ENCODE measurements around the gene PPARD.
"Not testable (repeated sequence)": the region's sequence is repeated elsewhere in the genome, so short reads cannot be mapped to it uniquely, and the experiment has no call there.

Gene PPARD

GRCh38 chr6:35381132-35381531, 38.8 kb downstream of the PPARD start:
- DNase-seq (ENCODE audit: low read depth): no peak

GRCh38 chr6:35382015-35382414, 39.7 kb downstream of the PPARD start:
- no peak for DNase-seq (ENCODE audit: low read depth)

- no peak for DNase-seq (ENCODE audit: low read depth)
Observed at GRCh38 chr6:35385457-35386202, 43.3 kb downstream of the PPARD start.

- no peak for DNase-seq (ENCODE audit: low read depth)
Observed at GRCh38 chr6:35386989-35387388, 44.6 kb downstream of the PPARD start.

- DNase-seq (ENCODE audit: low read depth): no peak
Observed at GRCh38 chr6:35388030-35388429, 45.7 kb downstream of the PPARD start.

DNA sequence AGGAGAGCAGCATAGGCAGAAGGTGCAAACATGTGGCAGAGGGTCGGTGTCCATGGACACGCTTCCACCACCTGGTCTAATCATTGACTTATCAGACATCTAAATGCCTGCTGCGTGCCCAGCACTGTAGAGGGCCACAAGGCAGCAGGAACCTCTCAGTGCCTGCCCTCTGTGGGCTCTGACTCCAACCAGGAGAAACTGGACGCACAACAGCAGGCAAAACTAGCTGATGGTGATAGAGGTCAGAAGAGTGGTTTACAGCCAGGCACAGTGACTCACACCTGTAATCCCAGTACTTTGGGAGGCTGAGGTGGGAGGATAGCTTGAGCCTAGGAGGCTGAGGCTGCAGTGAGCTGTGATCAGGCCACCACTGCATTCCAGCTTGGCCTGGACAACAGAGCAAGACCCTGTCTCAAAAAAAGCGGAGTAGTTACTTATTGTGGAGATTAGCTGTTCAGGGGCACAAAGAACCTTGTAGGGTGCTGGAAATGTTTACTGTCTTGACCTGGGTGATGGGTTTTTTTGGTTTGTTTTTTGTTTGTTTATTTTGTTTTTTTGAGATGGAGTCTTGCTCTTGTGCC, 46.5 kb downstream of the PPARD start:
- DNase-seq (ENCODE audit: low read depth): no peak

- not testable (repeated sequence) for DNase-seq (ENCODE audit: low read depth)
Observed at GRCh38 chr6:35389386-35389785, 47.0 kb downstream of the PPARD start.

- no peak for DNase-seq (ENCODE audit: low read depth)
Observed at GRCh38 chr6:35391240-35391968, 49.0 kb downstream of the PPARD start.

GRCh38 chr6:35392111-35392702, 49.8 kb downstream of the PPARD start:
- DNase-seq (ENCODE audit: low read depth): no peak

- no peak for DNase-seq (ENCODE audit: low read depth)
Observed at GRCh38 chr6:35392773-35393672, 50.7 kb downstream of the PPARD start.

DNA sequence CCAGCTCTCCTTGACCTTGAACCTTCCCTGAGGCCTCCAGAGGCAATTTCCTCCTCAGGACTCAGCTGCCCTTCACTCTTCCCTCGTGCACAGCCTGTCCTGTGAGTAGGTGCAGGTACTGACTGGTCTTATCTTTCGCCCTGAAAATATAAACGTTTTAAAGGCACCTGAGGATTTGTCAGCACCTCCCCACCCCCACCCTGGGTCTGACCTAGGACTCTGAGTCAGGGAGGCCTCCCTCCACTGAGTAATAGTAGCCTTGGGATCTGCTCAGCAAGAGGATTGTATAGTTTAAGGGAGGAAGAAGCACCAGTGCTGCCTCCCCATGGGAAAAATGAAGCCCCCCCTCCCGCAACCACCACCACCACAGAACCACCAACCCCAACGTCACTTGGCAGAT, 54.6 kb downstream of the PPARD start:
- no peak for DNase-seq (ENCODE audit: low read depth)

GRCh38 chr6:35397806-35398418, 55.6 kb downstream of the PPARD start:
- no peak for DNase-seq (ENCODE audit: low read depth)

DNA sequence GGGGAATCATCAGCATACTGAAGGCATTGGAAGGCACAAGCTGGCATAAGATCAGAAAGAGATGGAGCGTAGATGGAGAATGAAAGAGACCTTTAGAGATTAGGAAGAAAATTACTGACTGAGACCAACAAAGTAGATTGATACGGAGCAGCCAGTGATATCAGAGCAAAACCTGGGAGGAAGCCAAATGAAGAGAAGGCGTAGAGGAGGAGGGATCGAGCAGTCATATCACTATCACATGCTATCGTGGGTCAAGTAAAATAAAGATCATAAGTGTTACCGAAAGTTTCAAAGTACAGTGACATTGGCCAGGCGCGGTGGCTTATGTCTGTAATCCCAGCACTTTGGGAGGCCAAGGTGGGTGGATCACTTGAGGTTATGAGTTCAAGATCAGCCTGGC, 56.2 kb downstream of the PPARD start:
- no peak for DNase-seq (ENCODE audit: low read depth)

DNA sequence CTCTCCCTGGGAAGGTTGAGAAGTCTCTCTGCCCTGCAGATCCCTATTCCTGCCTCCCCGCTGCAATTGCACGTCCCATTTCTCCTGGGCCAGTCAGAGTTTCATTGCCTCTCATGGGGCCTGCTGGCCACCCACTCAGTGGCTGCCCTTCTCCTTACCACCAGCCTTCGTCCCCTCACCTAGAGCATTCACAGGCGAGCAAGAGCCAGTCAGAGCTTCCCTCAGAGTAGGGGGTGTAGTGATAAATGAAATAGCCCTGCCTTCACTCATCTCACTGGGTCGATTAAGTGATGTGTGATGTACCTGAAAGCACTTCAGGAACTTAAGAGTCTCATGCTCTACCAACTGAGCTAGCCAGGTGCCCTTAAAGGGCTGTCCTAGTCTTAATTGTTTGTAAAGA, 57.8 kb downstream of the PPARD start:
- no peak for DNase-seq (ENCODE audit: low read depth)

DNA sequence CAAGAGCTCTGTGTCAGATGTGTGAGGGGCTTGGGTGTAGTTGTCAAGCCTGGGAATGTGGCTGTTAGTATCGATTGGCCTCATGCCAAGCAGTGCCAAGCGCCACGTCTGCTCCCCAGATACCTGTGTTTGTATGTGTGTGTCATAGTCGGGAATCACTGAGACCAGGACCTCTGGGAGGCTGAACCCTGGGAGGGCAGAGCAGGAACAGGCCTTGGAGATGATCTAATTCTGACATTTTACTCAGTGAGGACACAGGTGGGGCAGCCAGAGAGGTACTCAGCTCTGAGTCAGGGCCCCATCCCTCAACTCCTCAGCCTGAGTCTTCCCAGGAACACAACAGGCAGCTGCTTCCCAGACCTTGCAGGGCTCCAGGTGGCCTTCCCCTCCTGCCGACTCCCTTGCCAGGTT, 58.5 kb downstream of the PPARD start:
- no peak for DNase-seq (ENCODE audit: low read depth)

DNA sequence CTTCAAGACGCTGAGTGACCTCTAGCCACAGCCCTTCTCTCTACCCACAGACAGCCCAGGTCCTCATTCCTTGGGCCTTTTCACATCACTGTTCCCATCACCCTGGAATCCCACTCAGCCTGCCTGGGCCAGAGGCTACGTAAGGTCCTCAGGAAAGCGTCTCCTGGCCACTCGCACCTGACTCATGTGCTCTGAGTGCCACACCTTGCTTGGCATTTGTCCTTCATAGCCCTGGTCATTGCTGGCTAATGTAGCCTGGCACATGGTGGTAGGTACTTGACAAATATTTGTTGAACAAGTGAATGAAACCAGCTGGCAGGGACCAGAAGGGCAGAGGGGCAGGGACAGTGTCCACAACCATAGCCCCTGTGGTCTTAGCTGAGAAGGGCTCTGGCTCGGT, 59.2 kb downstream of the PPARD start:
- DNase-seq (ENCODE audit: low read depth): no peak

DNA sequence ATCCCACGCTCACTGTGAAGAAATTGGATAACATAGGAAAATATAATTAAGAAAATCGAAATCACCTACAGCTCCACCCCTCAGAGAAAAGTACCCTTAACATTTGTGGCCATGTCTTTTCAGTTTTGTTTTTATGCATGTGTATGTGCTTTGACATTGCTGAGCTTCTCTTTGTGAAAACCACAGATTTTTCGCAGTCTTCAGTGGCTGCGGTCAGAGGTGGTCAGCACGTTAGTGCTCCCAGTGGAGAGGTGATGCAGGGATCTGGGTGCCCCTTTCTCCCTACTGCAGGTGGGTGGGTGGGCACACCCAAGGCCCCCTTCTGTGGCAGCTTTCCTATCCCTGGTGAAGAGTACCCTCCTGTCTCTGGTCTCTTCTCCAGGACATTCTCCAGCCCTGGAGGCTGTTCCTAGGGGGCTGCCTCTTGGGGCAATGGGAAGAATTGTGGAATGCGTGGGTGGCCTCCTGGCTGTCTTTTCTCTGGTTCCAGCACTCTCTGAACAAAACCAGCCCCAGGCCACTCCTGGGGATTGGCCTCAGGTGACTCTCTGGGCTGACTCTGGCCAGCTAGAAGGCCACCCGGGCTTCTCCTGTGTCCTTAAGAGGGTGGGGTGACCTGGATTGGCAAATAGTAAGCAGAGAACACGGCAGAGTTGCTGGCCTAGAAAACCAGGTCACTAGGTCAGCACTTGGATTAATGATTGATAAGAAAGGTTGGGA, 59.9 kb downstream of the PPARD start:
- DNase-seq (ENCODE audit: low read depth): no peak

DNA sequence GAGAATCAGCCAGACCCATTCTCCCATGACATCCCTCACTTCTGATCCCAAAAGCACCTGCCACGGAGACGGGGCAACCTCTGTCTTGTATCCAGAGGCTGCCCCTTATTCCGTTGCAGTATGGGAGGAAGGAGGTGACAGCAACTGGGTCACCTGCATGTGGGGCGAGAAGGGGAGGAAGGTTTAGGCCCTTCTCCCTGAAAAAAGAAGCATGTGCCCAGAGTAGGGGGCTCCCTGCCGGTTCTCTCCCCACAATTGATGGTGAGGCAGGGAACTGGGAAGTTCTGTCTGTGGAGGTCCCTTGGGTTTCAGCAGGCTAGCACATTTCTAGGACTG, 60.5 kb downstream of the PPARD start:
- no peak for DNase-seq (ENCODE audit: low read depth)

- no peak for DNase-seq (ENCODE audit: low read depth)
Observed at GRCh38 chr6:35403544-35404442, 61.4 kb downstream of the PPARD start.

All from activated T-helper 1 cell treated with Interleukin-2 at 50 U/mL for 16 hours (primary cell).